H1 (cell line): ENCODE data around the gene SVIL. TPM values are rescaled to one million over a fixed set of nuclear protein-coding genes. Genes with fewer than 3 reads are reported as not detected.

Experiments
- CBX8 ChIP-seq: fragments of 300-800, 300-1000 bp; sonication (generic); IDR thresholded peaks from 2 replicates; pipeline ENCODE4 v1.7.1; 2016; ENCODE audit warnings: low read depth, low read length, borderline replicate concordance
- CTBP2 ChIP-seq: IDR thresholded peaks from 2 replicates; pipeline ENCODE4 v1.7.0; 2011; ENCODE audit warnings: borderline replicate concordance, mild to moderate bottlenecking, moderate library complexity, mixed read lengths, low read length; ENCODE audit not compliant: insufficient read depth, insufficient read length
- FOSL1 ChIP-seq: IDR thresholded peaks from 2 replicates; pipeline ENCODE4 v1.6.1; 2011; ENCODE audit warnings: mild to moderate bottlenecking, low read depth, low read length, moderate library complexity; ENCODE audit not compliant: insufficient read depth
- HDAC2 ChIP-seq, 2 experiments: fragments of 300-600 bp in 1 of 2; sonication (generic) in 1 of 2; IDR thresholded peaks; 2 replicates each; pipeline ENCODE4 v1.6.1; 2011 to 2012; ENCODE audit warnings: low read depth in 2 of 2, low read length in 2 of 2, mild to moderate bottlenecking in 2 of 2, moderate library complexity in 2 of 2, borderline replicate concordance in 1 of 2, inconsistent platforms in 1 of 2
- MAFK ChIP-seq: IDR thresholded peaks from 2 replicates; pipeline ENCODE4 v1.6.1; 2012; ENCODE audit warnings: low read depth, mild to moderate bottlenecking, improper control_type of control experiment, low read length
- NANOG ChIP-seq: IDR thresholded peaks from 2 replicates; pipeline ENCODE4 v1.6.1; 2011; ENCODE audit warnings: low read length, low read depth, mild to moderate bottlenecking, inconsistent platforms; ENCODE audit not compliant: insufficient read depth, poor library complexity, severe bottlenecking
- RBBP5 ChIP-seq: IDR thresholded peaks from 2 replicates; pipeline ENCODE4 v1.7.1; 2012; ENCODE audit warnings: low read depth, mild to moderate bottlenecking, inconsistent platforms, low read length, moderate library complexity, borderline replicate concordance
- SIN3A ChIP-seq, 2 experiments: IDR thresholded peaks in 1 of 2; conservative IDR thresholded peaks in 1 of 2; 2 replicates each; pipeline ENCODE4 v1.6.1; 2011 to 2012; ENCODE audit warnings: low read length in 2 of 2, improper control_type of control experiment in 1 of 2, low read depth in 1 of 2, mild to moderate bottlenecking in 1 of 2
- SIRT6 ChIP-seq: IDR thresholded peaks from one replicate; pipeline ENCODE4 v1.7.1; 2012; ENCODE audit warnings: low read length, inconsistent platforms
- SP4 ChIP-seq: IDR thresholded peaks from 2 replicates; pipeline ENCODE4 v1.6.1; 2012; ENCODE audit warnings: low read length, inconsistent platforms
- polyA plus RNA-seq, 7 experiments: library from polyadenylated mRNA; depleted of rRNA in 3 of 7; stranded (reverse) in 5 of 7; unstranded in 2 of 7; fragments of >200 nt in 5 of 7; fragments of 200-250 nt in 2 of 7; gene quantifications; 1 replicate in 5 of 7; 2 replicates in 1 of 7; 4 replicates in 1 of 7; pipeline versions ENCODE4 v1.2.1 to v1.2.3, GENCODE V29; 2011 to 2013; ENCODE audit warnings: missing spikeins in 2 of 7, mixed read lengths in 2 of 7
- total RNA-seq: library from RNA; stranded (reverse); fragmentation: NEBNext Ultra II Directional; extraction: Animal tissue kit (Norgen Biotek cat#: 25700); gene quantifications from 2 replicates; pipeline ENCODE4 v1.2.1, GENCODE V29; 2021
- TF ChIP-seq, protein P1 (sequence below): fragments of 300-600 bp; sonication (generic); IDR thresholded peaks from 2 replicates; pipeline ENCODE4 v1.7.1; 2012; ENCODE audit warnings: low read length, moderate library complexity, mild to moderate bottlenecking, inconsistent platforms; ENCODE audit not compliant: insufficient replicate concordance

Gene SVIL
- total and polyA plus RNA-seq, 2 of the 8 experiments (the other 6 are each of a cell fraction or from before 2014, with no cell fraction given) = 4.7 to 15.4 TPM

GRCh38 chr10:29539412-29539811 lies 95.4 kb downstream of the SVIL start (continued):
- TF ChIP-seq, protein P1, sequence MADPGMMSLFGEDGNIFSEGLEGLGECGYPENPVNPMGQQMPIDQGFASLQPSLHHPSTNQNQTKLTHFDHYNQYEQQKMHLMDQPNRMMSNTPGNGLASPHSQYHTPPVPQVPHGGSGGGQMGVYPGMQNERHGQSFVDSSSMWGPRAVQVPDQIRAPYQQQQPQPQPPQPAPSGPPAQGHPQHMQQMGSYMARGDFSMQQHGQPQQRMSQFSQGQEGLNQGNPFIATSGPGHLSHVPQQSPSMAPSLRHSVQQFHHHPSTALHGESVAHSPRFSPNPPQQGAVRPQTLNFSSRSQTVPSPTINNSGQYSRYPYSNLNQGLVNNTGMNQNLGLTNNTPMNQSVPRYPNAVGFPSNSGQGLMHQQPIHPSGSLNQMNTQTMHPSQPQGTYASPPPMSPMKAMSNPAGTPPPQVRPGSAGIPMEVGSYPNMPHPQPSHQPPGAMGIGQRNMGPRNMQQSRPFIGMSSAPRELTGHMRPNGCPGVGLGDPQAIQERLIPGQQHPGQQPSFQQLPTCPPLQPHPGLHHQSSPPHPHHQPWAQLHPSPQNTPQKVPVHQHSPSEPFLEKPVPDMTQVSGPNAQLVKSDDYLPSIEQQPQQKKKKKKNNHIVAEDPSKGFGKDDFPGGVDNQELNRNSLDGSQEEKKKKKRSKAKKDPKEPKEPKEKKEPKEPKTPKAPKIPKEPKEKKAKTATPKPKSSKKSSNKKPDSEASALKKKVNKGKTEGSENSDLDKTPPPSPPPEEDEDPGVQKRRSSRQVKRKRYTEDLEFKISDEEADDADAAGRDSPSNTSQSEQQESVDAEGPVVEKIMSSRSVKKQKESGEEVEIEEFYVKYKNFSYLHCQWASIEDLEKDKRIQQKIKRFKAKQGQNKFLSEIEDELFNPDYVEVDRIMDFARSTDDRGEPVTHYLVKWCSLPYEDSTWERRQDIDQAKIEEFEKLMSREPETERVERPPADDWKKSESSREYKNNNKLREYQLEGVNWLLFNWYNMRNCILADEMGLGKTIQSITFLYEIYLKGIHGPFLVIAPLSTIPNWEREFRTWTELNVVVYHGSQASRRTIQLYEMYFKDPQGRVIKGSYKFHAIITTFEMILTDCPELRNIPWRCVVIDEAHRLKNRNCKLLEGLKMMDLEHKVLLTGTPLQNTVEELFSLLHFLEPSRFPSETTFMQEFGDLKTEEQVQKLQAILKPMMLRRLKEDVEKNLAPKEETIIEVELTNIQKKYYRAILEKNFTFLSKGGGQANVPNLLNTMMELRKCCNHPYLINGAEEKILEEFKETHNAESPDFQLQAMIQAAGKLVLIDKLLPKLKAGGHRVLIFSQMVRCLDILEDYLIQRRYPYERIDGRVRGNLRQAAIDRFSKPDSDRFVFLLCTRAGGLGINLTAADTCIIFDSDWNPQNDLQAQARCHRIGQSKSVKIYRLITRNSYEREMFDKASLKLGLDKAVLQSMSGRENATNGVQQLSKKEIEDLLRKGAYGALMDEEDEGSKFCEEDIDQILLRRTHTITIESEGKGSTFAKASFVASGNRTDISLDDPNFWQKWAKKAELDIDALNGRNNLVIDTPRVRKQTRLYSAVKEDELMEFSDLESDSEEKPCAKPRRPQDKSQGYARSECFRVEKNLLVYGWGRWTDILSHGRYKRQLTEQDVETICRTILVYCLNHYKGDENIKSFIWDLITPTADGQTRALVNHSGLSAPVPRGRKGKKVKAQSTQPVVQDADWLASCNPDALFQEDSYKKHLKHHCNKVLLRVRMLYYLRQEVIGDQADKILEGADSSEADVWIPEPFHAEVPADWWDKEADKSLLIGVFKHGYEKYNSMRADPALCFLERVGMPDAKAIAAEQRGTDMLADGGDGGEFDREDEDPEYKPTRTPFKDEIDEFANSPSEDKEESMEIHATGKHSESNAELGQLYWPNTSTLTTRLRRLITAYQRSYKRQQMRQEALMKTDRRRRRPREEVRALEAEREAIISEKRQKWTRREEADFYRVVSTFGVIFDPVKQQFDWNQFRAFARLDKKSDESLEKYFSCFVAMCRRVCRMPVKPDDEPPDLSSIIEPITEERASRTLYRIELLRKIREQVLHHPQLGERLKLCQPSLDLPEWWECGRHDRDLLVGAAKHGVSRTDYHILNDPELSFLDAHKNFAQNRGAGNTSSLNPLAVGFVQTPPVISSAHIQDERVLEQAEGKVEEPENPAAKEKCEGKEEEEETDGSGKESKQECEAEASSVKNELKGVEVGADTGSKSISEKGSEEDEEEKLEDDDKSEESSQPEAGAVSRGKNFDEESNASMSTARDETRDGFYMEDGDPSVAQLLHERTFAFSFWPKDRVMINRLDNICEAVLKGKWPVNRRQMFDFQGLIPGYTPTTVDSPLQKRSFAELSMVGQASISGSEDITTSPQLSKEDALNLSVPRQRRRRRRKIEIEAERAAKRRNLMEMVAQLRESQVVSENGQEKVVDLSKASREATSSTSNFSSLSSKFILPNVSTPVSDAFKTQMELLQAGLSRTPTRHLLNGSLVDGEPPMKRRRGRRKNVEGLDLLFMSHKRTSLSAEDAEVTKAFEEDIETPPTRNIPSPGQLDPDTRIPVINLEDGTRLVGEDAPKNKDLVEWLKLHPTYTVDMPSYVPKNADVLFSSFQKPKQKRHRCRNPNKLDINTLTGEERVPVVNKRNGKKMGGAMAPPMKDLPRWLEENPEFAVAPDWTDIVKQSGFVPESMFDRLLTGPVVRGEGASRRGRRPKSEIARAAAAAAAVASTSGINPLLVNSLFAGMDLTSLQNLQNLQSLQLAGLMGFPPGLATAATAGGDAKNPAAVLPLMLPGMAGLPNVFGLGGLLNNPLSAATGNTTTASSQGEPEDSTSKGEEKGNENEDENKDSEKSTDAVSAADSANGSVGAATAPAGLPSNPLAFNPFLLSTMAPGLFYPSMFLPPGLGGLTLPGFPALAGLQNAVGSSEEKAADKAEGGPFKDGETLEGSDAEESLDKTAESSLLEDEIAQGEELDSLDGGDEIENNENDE = no peak
- TF ChIP-seq NANOG (no peak), MAFK (no peak), RBBP5 (no peak), HDAC2 (IDR thresholded peaks at IDR 0.05; ENCODE audit: borderline replicate concordance in 1 of 2, low read depth in 2 of 2, low read length in 2 of 2) (no peak), CTBP2 (no peak), SP4 (no peak), SIRT6 (no peak), SIN3A (conservative IDR thresholded peaks at IDR 0.05 in 1 of 2, IDR thresholded peaks at IDR 0.05 in 1 of 2; ENCODE audit: low read depth in 1 of 2, low read length in 2 of 2) (no peak), CBX8 (no peak), FOSL1 (no peak)
